ENCODE data around the gene CMTM7.

Gene CMTM7

GRCh38 chr3:32501783-32502117 is 110.1 kb downstream of the CMTM7 start:
- Histone ChIP-seq H4K20me1 (ENCODE audit: control insufficient read depth, insufficient read depth, low read depth, low read length) (0 out of 2 replicates have a peak, but pooled peaks cover 7% of the 10 kb centered on the region), H3K36me3 (ENCODE audit: control insufficient read depth, low read length) (no peaks in the 10 kb centered on the region), H3K9me3 (ENCODE audit: control insufficient read depth, insufficient read depth, low read length) (no peaks in the 10 kb centered on the region), H3K27me3 (ENCODE audit: control insufficient read depth, low read length) (no peaks in the 10 kb centered on the region), H3K27ac (ENCODE audit: low read depth, low read length) (peak overlapping the region; percentile 70), H3F3A (ENCODE audit: control insufficient read depth, insufficient read depth) (peaks cover 10% of the 10 kb centered on the region), H3K79me2 (ENCODE audit: control insufficient read depth, low read length) (peaks cover 41% of the 10 kb centered on the region), H3K4me1 (ENCODE audit: control insufficient read depth, low read length) (peaks cover 53% of the 10 kb centered on the region), H3K9me2 (replicated peaks; ENCODE audit: control insufficient read depth, low read length) (no peaks in the 10 kb centered on the region), H3K4me2 (ENCODE audit: low read length) (peak overlapping the region; percentile 77), H3K4me3 (ENCODE audit: low read length) (peak overlapping the region; percentile 95)
- TF ChIP-seq EZH2phosphoT487 (IDR thresholded peaks at IDR 0.05; ENCODE audit: borderline replicate concordance, low read length) (no peak), CTCF (IDR thresholded peaks at IDR 0.05; ENCODE audit: low read depth, low read length, poor library complexity, severe bottlenecking) (no peak)

- Histone ChIP-seq H4K20me1 (ENCODE audit: control insufficient read depth, insufficient read depth, low read depth, low read length) (0 out of 2 replicates have a peak, but pooled peaks cover 7% of the 10 kb centered on the region), H3K27ac (ENCODE audit: low read depth, low read length) (peak within 1 kb of the TSS; percentile 70), H3K9me3 (ENCODE audit: control insufficient read depth, insufficient read depth, low read length) (no peaks in the 10 kb centered on the region), H3K27me3 (ENCODE audit: control insufficient read depth, low read length) (no peaks in the 10 kb centered on the region), H3K4me2 (ENCODE audit: low read length) (peak within 1 kb of the TSS; percentile 77), H3K4me3 (ENCODE audit: low read length) (peak within 1 kb of the TSS; percentile 95), H3K9me2 (replicated peaks; ENCODE audit: control insufficient read depth, low read length) (no peaks in the 10 kb centered on the region), H3K79me2 (ENCODE audit: control insufficient read depth, low read length) (peaks cover 39% of the 10 kb centered on the region), H3K4me1 (ENCODE audit: control insufficient read depth, low read length) (peaks cover 53% of the 10 kb centered on the region), H3F3A (ENCODE audit: control insufficient read depth, insufficient read depth) (peaks cover 10% of the 10 kb centered on the region), H3K36me3 (ENCODE audit: control insufficient read depth, low read length) (no peaks in the 10 kb centered on the region)
- TF ChIP-seq EZH2phosphoT487 (IDR thresholded peaks at IDR 0.05; ENCODE audit: borderline replicate concordance, low read length) (no peak), CTCF (IDR thresholded peaks at IDR 0.05; ENCODE audit: low read depth, low read length, poor library complexity, severe bottlenecking) (no peak)
These were observed 110.7 kb downstream of the CMTM7 start, which contains the start of gene CMTM6 for GRCh38 chr3:32502118-32502945. TSS of gene CMTM6 (minus strand) at chr3:32502852. CDS start at chr3:32502745, 107 bp downstream.

- 0 out of 2 replicates have a peak, but pooled peaks cover 7% of the 10 kb centered on the region for H4K20me1 ChIP-seq (ENCODE audit: control insufficient read depth, insufficient read depth, low read depth, low read length)
- peaks cover 51% of the 10 kb centered on the region for H3K4me1 ChIP-seq (ENCODE audit: control insufficient read depth, low read length)
- no peaks in the 10 kb centered on the region for H3K9me2 ChIP-seq (replicated peaks; ENCODE audit: control insufficient read depth, low read length)
- H3K79me2 ChIP-seq (ENCODE audit: control insufficient read depth, low read length) = peaks cover 36% of the 10 kb centered on the region
- H3K4me2 ChIP-seq (ENCODE audit: low read length) = peak overlapping the region; percentile 77
- peak overlapping the region; percentile 95 for H3K4me3 ChIP-seq (ENCODE audit: low read length)
- TF ChIP-seq CTCF (IDR thresholded peaks at IDR 0.05; ENCODE audit: low read depth, low read length, poor library complexity, severe bottlenecking) (no peak), EZH2phosphoT487 (IDR thresholded peaks at IDR 0.05; ENCODE audit: borderline replicate concordance, low read length) (no peak)
- no peaks in the 10 kb centered on the region for H3K36me3 ChIP-seq (ENCODE audit: control insufficient read depth, low read length)
- peaks cover 10% of the 10 kb centered on the region for H3F3A ChIP-seq (ENCODE audit: control insufficient read depth, insufficient read depth)
- no peak overlapping the region for H3K27ac ChIP-seq (ENCODE audit: low read depth, low read length)
- no peaks in the 10 kb centered on the region for H3K27me3 ChIP-seq (ENCODE audit: control insufficient read depth, low read length)
- H3K9me3 ChIP-seq (ENCODE audit: control insufficient read depth, insufficient read depth, low read length) = no peaks in the 10 kb centered on the region
These were observed 111.3 kb downstream of the CMTM7 start for GRCh38 chr3:32502946-32503286.

All from DOHH2 (cell line).